Keratinocyte (primary cell): ENCODE data around the gene SH3GL3. TPM values are rescaled to one million over a fixed set of nuclear protein-coding genes. Genes with fewer than 3 reads are reported as not detected.

Experiments used
- DNase-seq: peaks from one replicate; pipeline ENCODE4 v3.0.0-alpha.2; 2011; ENCODE audit warnings: low read depth, missing footprints, low spot score
- FAIRE-seq: peaks from 2 replicates; lab custom pipeline; 2011; peaks lifted over from hg19 to GRCh38; lab: Jason Lieb, UNC
- H2AFZ ChIP-seq: 2 replicates; pipeline ENCODE4 v1.6.0; 2012; ENCODE audit warnings: low read length, control low read depth, inconsistent platforms; ENCODE audit not compliant: control insufficient read depth
- H3K27ac ChIP-seq: 2 replicates; pipeline ENCODE4 v1.5.1; 2011; ENCODE audit warnings: low read length; ENCODE audit not compliant: control insufficient read depth, insufficient read depth
- H3K27me3 ChIP-seq: 3 replicates; pipeline ENCODE4 v1.6.0; 2011; ENCODE audit warnings: low read length; ENCODE audit not compliant: control insufficient read depth, insufficient read depth; ENCODE audit errors: extremely low read depth
- H3K36me3 ChIP-seq, 2 experiments: 2 replicates in 1 of 2; 3 replicates in 1 of 2; pipeline ENCODE4 v1.5.1; 2011; ENCODE audit warnings: low read length in 2 of 2, mild to moderate bottlenecking in 1 of 2; ENCODE audit not compliant: control insufficient read depth in 2 of 2, insufficient read depth in 2 of 2; ENCODE audit errors: extremely low read depth in 1 of 2
- H3K4me1 ChIP-seq: 3 replicates; pipeline ENCODE4 v1.5.1; 2011; ENCODE audit warnings: low read length; ENCODE audit not compliant: control insufficient read depth, insufficient read depth; ENCODE audit errors: extremely low read depth
- H3K4me2 ChIP-seq: 3 replicates; pipeline ENCODE4 v1.6.0; 2011; ENCODE audit warnings: low read depth, low read length; ENCODE audit not compliant: control insufficient read depth, insufficient read depth; ENCODE audit errors: extremely low read depth
- H3K4me3 ChIP-seq, 3 experiments: fragments of 200-600 bp in 1 of 3; sonication (generic) in 1 of 3; 2 replicates in 2 of 3; 3 replicates in 1 of 3; pipeline ENCODE4 v1.5.1; 2011 to 2016; ENCODE audit warnings: low read length in 3 of 3, mild to moderate bottlenecking in 3 of 3, control low read depth in 2 of 3, inconsistent platforms in 1 of 3, low read depth in 1 of 3, mixed read lengths in 1 of 3, mixed run types in 1 of 3, moderate library complexity in 1 of 3; ENCODE audit not compliant: control insufficient read depth in 2 of 3, insufficient read depth in 2 of 3; ENCODE audit errors: extremely low read depth in 1 of 3
- H3K79me2 ChIP-seq: 2 replicates; pipeline ENCODE4 v1.6.0; 2012; ENCODE audit warnings: low read length; ENCODE audit not compliant: control insufficient read depth, insufficient read depth
- H3K9ac ChIP-seq: 3 replicates; pipeline ENCODE4 v1.6.0; 2011; ENCODE audit warnings: low read length; ENCODE audit not compliant: control insufficient read depth, insufficient read depth; ENCODE audit errors: extremely low read depth
- H3K9me1 ChIP-seq: 3 replicates; pipeline ENCODE4 v1.6.0; 2011; ENCODE audit warnings: low read length; ENCODE audit not compliant: control insufficient read depth, insufficient read depth; ENCODE audit errors: extremely low read depth
- H3K9me3 ChIP-seq: 2 replicates; pipeline ENCODE4 v1.5.1; 2012; ENCODE audit warnings: low read depth, low read length; ENCODE audit not compliant: control insufficient read depth
- H4K20me1 ChIP-seq: 3 replicates; pipeline ENCODE4 v1.6.0; 2011; ENCODE audit warnings: low read length; ENCODE audit not compliant: control insufficient read depth, insufficient read depth; ENCODE audit errors: extremely low read depth
- CTCF ChIP-seq, 3 experiments: IDR thresholded peaks in 1 of 3; conservative IDR thresholded peaks in 1 of 3; optimal IDR thresholded peaks in 1 of 3; 2 replicates in 2 of 3; 3 replicates in 1 of 3; pipeline versions ENCODE3 to v1.5.1; 2011; ENCODE audit warnings: low read length in 3 of 3, mild to moderate bottlenecking in 3 of 3, moderate library complexity in 2 of 3, control low read depth in 1 of 3, inconsistent platforms in 1 of 3; ENCODE audit not compliant: insufficient read depth in 2 of 3; ENCODE audit errors: extremely low read depth in 1 of 3
- EZH2 ChIP-seq: IDR thresholded peaks from one replicate; pipeline ENCODE4 v1.6.1; 2012; ENCODE audit warnings: inconsistent platforms, mild to moderate bottlenecking, low read length, moderate library complexity
- dilution Hi-C: fragments of 300-500 bp; cut with MboI; formaldehyde crosslinking; loops from one replicate; pipeline ENCODE4 v1.7.0; 2020; ENCODE audit warnings: low sequenced_read_pairs; ENCODE audit not compliant: extremely low pct_ligation_motif_present
- polyA plus RNA-seq, 5 experiments: library from polyadenylated mRNA; depleted of rRNA in 3 of 5; stranded (reverse) in 3 of 5; stranded (forward) in 1 of 5; unstranded in 1 of 5; fragments of >200 nt; gene quantifications; 1 replicate in 1 of 5; 2 replicates in 3 of 5; 3 replicates in 1 of 5; pipeline versions ENCODE4 v1.2.1 to v1.2.3, GENCODE V29; 2011 to 2012; ENCODE audit warnings: missing spikeins in 2 of 5, low read depth in 1 of 5, low replicate concordance in 1 of 5

SH3GL3 gene
- polyA plus RNA-seq, 1 donor (not counting 4 experiments of a cell fraction or from before 2014, with no cell fraction given) = 0.20 TPM

- DNase-seq = no peak
- H3K27me3 ChIP-seq = peaks cover 6% of the 10 kb centered on the region
- H3K9me3 ChIP-seq = no peaks in the 10 kb centered on the region
- H3K27ac ChIP-seq = no peak overlapping the region
- H3K9me1 ChIP-seq = no peaks in the 10 kb centered on the region
- dilution Hi-C loops = no loop called here
- TF ChIP-seq EZH2 (no peak), CTCF (optimal IDR thresholded peaks at IDR 0.05 in 1 of 3, IDR thresholded peaks at IDR 0.05 in 1 of 3, conservative IDR thresholded peaks at IDR 0.05 in 1 of 3; ENCODE audit: extremely low read depth in 1 of 3, insufficient read depth in 2 of 3, low read length in 3 of 3) (no peak)
- peaks cover 9% of the 10 kb centered on the region for H3K4me1 ChIP-seq
- no peak overlapping the region for H3K4me3 ChIP-seq
- H3K4me2 ChIP-seq = no peak overlapping the region
- no peak for FAIRE-seq
- H2AFZ ChIP-seq = no peak overlapping the region
- H3K9ac ChIP-seq = no peak overlapping the region
- H4K20me1 ChIP-seq = no peaks in the 10 kb centered on the region
- H3K79me2 ChIP-seq = no peaks in the 10 kb centered on the region
- no peaks in the 10 kb centered on the region for H3K36me3 ChIP-seq
These were observed 131.6 kb downstream of the SH3GL3 start for GRCh38 chr15:83578691-83579090.

GRCh38 chr15:83581381-83581780, 134.2 kb downstream of the SH3GL3 start:
- Histone ChIP-seq H3K36me3 (no peaks in the 10 kb centered on the region), H3K9me1 (no peaks in the 10 kb centered on the region), H3K4me3 (no peak overlapping the region), H3K27me3 (no peaks in the 10 kb centered on the region), H4K20me1 (no peaks in the 10 kb centered on the region), H2AFZ (no peak overlapping the region), H3K27ac (no peak overlapping the region), H3K4me1 (peaks cover 9% of the 10 kb centered on the region), H3K79me2 (no peaks in the 10 kb centered on the region), H3K9me3 (no peaks in the 10 kb centered on the region), H3K9ac (no peak overlapping the region), H3K4me2 (no peak overlapping the region)
- FAIRE-seq (no peak), DNase-seq (no peak)
- TF ChIP-seq CTCF (optimal IDR thresholded peaks at IDR 0.05 in 1 of 3, IDR thresholded peaks at IDR 0.05 in 1 of 3, conservative IDR thresholded peaks at IDR 0.05 in 1 of 3; ENCODE audit: extremely low read depth in 1 of 3, insufficient read depth in 2 of 3, low read length in 3 of 3) (no peak), EZH2 (no peak)
- dilution Hi-C loops = no loop called here
